Measurements from ENCODE around the gene TYW1B.
"Not testable (repeated sequence)": the region's sequence is repeated elsewhere in the genome, so short reads cannot be mapped to it uniquely, and the experiment has no call there.

DNA sequence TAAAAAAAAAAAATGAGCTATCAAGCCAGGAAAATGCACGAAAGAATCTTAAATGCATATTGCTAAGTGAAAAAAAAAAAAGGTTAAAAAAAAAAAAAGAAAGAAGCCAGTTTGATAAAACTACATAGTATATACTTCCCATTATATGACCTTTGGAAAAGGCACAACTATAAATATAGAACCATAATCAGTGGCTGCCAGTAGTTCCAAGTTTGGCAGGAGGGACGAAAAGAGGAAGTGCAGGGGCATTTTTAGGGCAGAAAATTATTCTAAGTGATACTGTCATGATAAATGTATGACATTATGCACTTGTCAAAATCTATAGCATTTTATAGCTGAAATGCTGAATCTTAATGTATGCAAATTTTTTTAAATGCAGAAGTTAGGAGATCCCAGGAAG is 226.3 kb downstream of the TYW1B start:
- TF ChIP-seq, protein P1, sequence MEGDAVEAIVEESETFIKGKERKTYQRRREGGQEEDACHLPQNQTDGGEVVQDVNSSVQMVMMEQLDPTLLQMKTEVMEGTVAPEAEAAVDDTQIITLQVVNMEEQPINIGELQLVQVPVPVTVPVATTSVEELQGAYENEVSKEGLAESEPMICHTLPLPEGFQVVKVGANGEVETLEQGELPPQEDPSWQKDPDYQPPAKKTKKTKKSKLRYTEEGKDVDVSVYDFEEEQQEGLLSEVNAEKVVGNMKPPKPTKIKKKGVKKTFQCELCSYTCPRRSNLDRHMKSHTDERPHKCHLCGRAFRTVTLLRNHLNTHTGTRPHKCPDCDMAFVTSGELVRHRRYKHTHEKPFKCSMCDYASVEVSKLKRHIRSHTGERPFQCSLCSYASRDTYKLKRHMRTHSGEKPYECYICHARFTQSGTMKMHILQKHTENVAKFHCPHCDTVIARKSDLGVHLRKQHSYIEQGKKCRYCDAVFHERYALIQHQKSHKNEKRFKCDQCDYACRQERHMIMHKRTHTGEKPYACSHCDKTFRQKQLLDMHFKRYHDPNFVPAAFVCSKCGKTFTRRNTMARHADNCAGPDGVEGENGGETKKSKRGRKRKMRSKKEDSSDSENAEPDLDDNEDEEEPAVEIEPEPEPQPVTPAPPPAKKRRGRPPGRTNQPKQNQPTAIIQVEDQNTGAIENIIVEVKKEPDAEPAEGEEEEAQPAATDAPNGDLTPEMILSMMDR (IDR thresholded peaks at IDR 0.05; ENCODE audit: low read depth, low read length, poor library complexity, severe bottlenecking) = not testable (repeated sequence)
- not testable (repeated sequence) for TF ChIP-seq EZH2phosphoT487 (IDR thresholded peaks at IDR 0.05; ENCODE audit: borderline replicate concordance, low read length)
